ENCODE data around the gene ABCC12. TPM values are rescaled to one million over a fixed set of nuclear protein-coding genes. Genes with fewer than 3 reads are reported as not detected.

ABCC12 gene
- total and polyA plus RNA-seq, 2 donors (not counting 1 experiment from before 2014, with no cell fraction given), result not detected

- intact Hi-C loops (cut with micrococcal nuclease), result no loop called here
- Mint-ChIP-seq H3K27ac (no peak overlapping the region), H3K4me3 (no peak overlapping the region), H3K27me3 (peaks cover 9% of the 10 kb centered on the region), H3K9me3 (ENCODE audit: insufficient read depth) (no peaks in the 10 kb centered on the region), H3K4me1 (no peaks in the 10 kb centered on the region)
- Histone ChIP-seq H3K9me3 (ENCODE audit: control extremely low read depth in 1 of 3, control insufficient read depth in 2 of 3, insufficient read depth in 1 of 3, low read length in 2 of 3) (no peaks in the 10 kb centered on the region), H3K9ac (ENCODE audit: low read length) (no peak overlapping the region), H2AFZ (ENCODE audit: insufficient read depth, low read depth, low read length, poor library complexity, severe bottlenecking) (no peak overlapping the region), H3K27me3 (replicated peaks in 1 of 4; ENCODE audit: control extremely low read depth in 1 of 4, control insufficient read depth in 3 of 4, insufficient read depth in 4 of 4, low read length in 3 of 4) (peaks cover 0 to 4% (median 0%) of the 10 kb centered on the region in 4 experiments), H3K79me2 (ENCODE audit: control insufficient read depth, insufficient read depth, low read length) (no peaks in the 10 kb centered on the region), H3K36me3 (replicated peaks in 1 of 2; ENCODE audit: control extremely low read depth in 1 of 2, control insufficient read depth in 1 of 2, extremely low read depth in 1 of 2, insufficient read depth in 2 of 2, low read length in 1 of 2) (no peaks in the 10 kb centered on the region), H3K4me3 (ENCODE audit: control extremely low read depth in 1 of 5, extremely low read depth in 1 of 5, insufficient read depth in 1 of 5, low read depth in 2 of 5, low read length in 4 of 5) (no peak overlapping the region), H4K20me1 (ENCODE audit: control insufficient read depth, insufficient read depth, low read length, poor library complexity, severe bottlenecking) (no peaks in the 10 kb centered on the region), H3K4me1 (ENCODE audit: control insufficient read depth in 2 of 2, insufficient read depth in 2 of 2, low read length in 2 of 2) (no peaks in the 10 kb centered on the region), H3K27ac (ENCODE audit: low read length in 2 of 2) (no peak overlapping the region), H3K4me2 (replicated peaks; ENCODE audit: low read depth, low read length, poor library complexity, severe bottlenecking) (no peak overlapping the region)
- no peak for TF ChIP-seq CTCF (IDR thresholded peaks at IDR 0.05)
- TF ChIP-seq EZH2 (IDR thresholded peaks at IDR 0.05; ENCODE audit: borderline replicate concordance, insufficient read depth, low read depth, low read length, poor library complexity, severe bottlenecking), result no peak
- POLR2A ChIA-PET, result no interaction called here
- WGBS (ENCODE audit: insufficient coverage), result 79% methylated on average over 6 of the region's 7 CpGs
- DNase-seq (no peak), ATAC-seq (ENCODE audit: low read depth) (no peak)
- CTCF ChIA-PET, result no interaction called here
Observed at GRCh38 chr16:48193846-48194245, 38.1 kb upstream of the ABCC12 start.

GRCh38 chr16:48188449-48189102 is 32.8 kb upstream of the ABCC12 start:
- no peaks in the 10 kb centered on the region for H3K9me3 ChIP-seq (ENCODE audit: control extremely low read depth in 1 of 3, control insufficient read depth in 2 of 3, insufficient read depth in 1 of 3, low read length in 2 of 3)
- H3K4me2 ChIP-seq (replicated peaks; ENCODE audit: low read depth, low read length, poor library complexity, severe bottlenecking), result no peak overlapping the region
- H3K36me3 ChIP-seq (replicated peaks in 1 of 2; ENCODE audit: control extremely low read depth in 1 of 2, control insufficient read depth in 1 of 2, extremely low read depth in 1 of 2, insufficient read depth in 2 of 2, low read length in 1 of 2), result no peaks in the 10 kb centered on the region
- ChIA-PET POLR2A (no interaction called here), CTCF (interaction anchor here (1.2 kb wide), 1 partner anchor 32 kb away, joined by 3 read pairs; no protein-coding TSS in a partner anchor)
- Mint-ChIP-seq H3K4me1 (no peaks in the 10 kb centered on the region), H3K4me3 (no peak overlapping the region), H3K27me3 (peaks cover 3% of the 10 kb centered on the region), H3K9me3 (ENCODE audit: insufficient read depth) (no peaks in the 10 kb centered on the region), H3K27ac (no peak overlapping the region)
- no peak overlapping the region for H3K9ac ChIP-seq (ENCODE audit: low read length)
- H3K4me1 ChIP-seq (ENCODE audit: control insufficient read depth in 2 of 2, insufficient read depth in 2 of 2, low read length in 2 of 2), result no peaks in the 10 kb centered on the region
- H2AFZ ChIP-seq (ENCODE audit: insufficient read depth, low read depth, low read length, poor library complexity, severe bottlenecking), result peak overlapping the region; percentile 19
- no peaks in the 10 kb centered on the region for H3K79me2 ChIP-seq (ENCODE audit: control insufficient read depth, insufficient read depth, low read length)
- no peak for ATAC-seq (ENCODE audit: low read depth)
- intact Hi-C loops (cut with micrococcal nuclease), result no loop called here
- no peak overlapping the region for H3K27ac ChIP-seq (ENCODE audit: low read length in 2 of 2)
- no peak for DNase-seq
- no peaks in the 10 kb centered on the region for H4K20me1 ChIP-seq (ENCODE audit: control insufficient read depth, insufficient read depth, low read length, poor library complexity, severe bottlenecking)
- TF ChIP-seq CTCF (IDR thresholded peaks at IDR 0.05), result no peak
- no peak for TF ChIP-seq EZH2 (IDR thresholded peaks at IDR 0.05; ENCODE audit: borderline replicate concordance, insufficient read depth, low read depth, low read length, poor library complexity, severe bottlenecking)
- peaks cover 0 to 4% (median 0%) of the 10 kb centered on the region in 4 experiments for H3K27me3 ChIP-seq (replicated peaks in 1 of 4; ENCODE audit: control extremely low read depth in 1 of 4, control insufficient read depth in 3 of 4, insufficient read depth in 4 of 4, low read length in 3 of 4)
- no peak overlapping the region for H3K4me3 ChIP-seq (ENCODE audit: control extremely low read depth in 1 of 5, extremely low read depth in 1 of 5, insufficient read depth in 1 of 5, low read depth in 2 of 5, low read length in 4 of 5)
- 71% methylated on average over 5 of the region's 6 CpGs for WGBS (ENCODE audit: insufficient coverage)
